ENCODE results near the gene P3H4. TPM values are rescaled to one million over a fixed set of nuclear protein-coding genes. Genes with fewer than 3 reads are reported as not detected.

The P3H4 gene
- 35.3 to 39.9 TPM (median 36.1 TPM) in 5 replicates for total RNA-seq (2022; extraction: Qiagen RNA extraction; ENCODE audit: low read depth)

GRCh38 chr17:41811549-41812380 is at the start of gene P3H4:
Gene P3H4, minus strand, starts transcription at chr17:41811949. Its CDS starts 34 bp downstream, at chr17:41811915.

DNA sequence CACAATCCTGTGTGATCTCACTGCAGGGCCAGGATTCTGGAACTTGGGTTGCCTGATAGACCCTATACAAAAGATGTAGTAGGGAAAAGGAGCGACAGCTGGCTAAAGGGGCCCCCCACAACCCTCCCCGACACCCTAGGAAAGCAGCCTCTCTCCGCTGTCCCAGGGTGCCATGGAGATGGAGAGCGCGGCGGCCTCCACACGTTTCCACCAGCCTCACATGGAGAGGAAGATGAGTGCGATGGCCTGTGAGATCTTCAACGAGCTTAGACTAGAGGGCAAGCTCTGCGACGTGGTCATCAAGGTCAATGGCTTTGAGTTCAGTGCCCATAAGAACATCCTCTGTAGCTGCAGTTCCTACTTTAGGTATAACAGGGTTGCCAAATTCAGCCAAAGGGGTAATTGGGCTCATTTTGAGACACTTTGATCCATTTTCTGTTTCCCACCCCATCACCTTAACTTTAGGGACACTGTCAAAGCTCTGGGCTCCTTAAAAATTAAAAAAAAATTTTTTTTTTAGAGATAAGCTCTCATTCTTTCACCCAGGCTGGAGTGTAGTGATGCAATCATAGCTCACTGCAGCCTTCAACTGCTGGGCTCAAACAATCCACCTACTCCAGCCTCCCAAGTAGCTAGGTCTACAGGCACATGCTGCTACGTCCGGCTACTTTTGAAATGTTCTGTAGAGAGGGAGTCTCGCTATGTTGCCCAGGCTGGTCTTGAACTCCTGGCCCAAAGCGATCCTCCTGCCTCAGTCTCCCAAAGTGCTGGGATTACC is 26.2 kb upstream of the P3H4 start, which contains the start of gene KLHL10:
KLHL10 (plus strand) TSS at position 65 of the 778 bp plus-strand sequence; CDS start at position 173, 108 bp downstream.

DNA sequence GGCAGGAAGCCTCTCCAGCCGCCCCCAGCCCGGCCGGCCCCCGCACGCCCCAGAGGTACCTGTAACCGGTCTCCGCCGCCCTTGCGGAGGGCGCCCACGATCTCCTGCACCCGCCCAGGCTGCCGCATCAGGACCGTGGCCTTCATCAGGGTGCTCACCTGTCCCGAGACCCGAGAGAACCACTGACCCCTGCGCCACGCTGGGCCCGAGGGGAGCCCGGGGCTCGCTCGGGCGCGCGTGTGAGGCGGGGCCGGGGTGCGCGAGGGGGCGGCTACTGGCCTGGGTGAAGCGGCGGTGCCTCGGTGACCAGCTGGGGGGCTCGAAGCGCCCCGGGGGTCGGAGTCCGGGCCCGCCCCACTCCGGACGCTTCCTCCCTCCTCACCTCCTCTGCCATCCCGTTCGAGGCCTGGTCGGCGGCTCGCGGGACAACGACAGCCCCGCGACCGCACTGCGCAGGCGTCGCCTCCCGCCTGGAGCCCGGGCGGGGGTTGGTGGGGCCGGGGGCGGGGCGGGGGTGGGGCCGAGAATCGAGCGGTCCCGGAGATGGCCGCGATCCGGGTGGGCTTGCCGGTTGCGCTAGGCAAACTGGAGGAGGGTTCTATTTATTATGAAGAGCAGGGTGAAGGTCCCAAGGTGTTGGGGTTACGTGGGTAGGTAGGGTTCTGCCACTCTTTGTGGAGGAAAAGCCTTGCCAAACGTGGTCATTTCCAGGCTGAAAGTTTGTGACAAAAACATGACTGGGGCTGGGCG is 24.2 kb upstream of the P3H4 start, which contains the start of gene NT5C3B:
NT5C3B (minus strand) TSS at position 433 of the 750 bp plus-strand sequence; CDS start at position 394, 39 bp downstream.

GRCh38 chr17:41812381-41813151 is 817 bp upstream of the P3H4 start, which contains the start of gene FKBP10:
Gene FKBP10, plus strand, starts transcription at chr17:41813004. Its CDS starts 31 bp downstream, at chr17:41813035.

GRCh38 chr17:41786227-41787020 is 25.3 kb downstream of the P3H4 start, which contains the start of gene JUP:
Gene JUP, minus strand, starts transcription at chr17:41786711. Its CDS starts 14,857 bp downstream, at chr17:41771854.

Other genes starting within 250 kb of the P3H4 start
- not detected in 5 replicates for gene KRT9, start 239.9 kb downstream of the P3H4 start, total RNA-seq (2022; extraction: Qiagen RNA extraction; ENCODE audit: low read depth)
- 0.08 to 0.36 TPM (median 0.15 TPM) in 4 of 5 replicates, not detected in the other for gene KRT14, start 225.1 kb downstream of the P3H4 start, total RNA-seq (2022; extraction: Qiagen RNA extraction; ENCODE audit: low read depth)
- gene KRT16, start 199.2 kb downstream of the P3H4 start, total RNA-seq (2022; extraction: Qiagen RNA extraction; ENCODE audit: low read depth), result 0.27 to 0.88 TPM (median 0.77 TPM) in 5 replicates
- gene KRT17, start 187.4 kb downstream of the P3H4 start, total RNA-seq (2022; extraction: Qiagen RNA extraction; ENCODE audit: low read depth), result 0.81 to 1.3 TPM (median 0.97 TPM) in 5 replicates
- 1,132 to 1,691 TPM (median 1,434 TPM) in 5 replicates for gene EIF1, start 123.1 kb downstream of the P3H4 start, total RNA-seq (2022; extraction: Qiagen RNA extraction; ENCODE audit: low read depth)
- gene GAST, start 99.6 kb downstream of the P3H4 start, total RNA-seq (2022; extraction: Qiagen RNA extraction; ENCODE audit: low read depth), result 0.23 to 0.57 TPM (median 0.26 TPM) in 3 of 5 replicates, not detected in the others
- 1.1 to 2.1 TPM (median 1.7 TPM) in 5 replicates for gene HAP1, start 77.3 kb downstream of the P3H4 start, total RNA-seq (2022; extraction: Qiagen RNA extraction; ENCODE audit: low read depth)
- gene JUP, start 25.2 kb downstream of the P3H4 start, total RNA-seq (2022; extraction: Qiagen RNA extraction; ENCODE audit: low read depth), result 90.4 to 127 TPM (median 110 TPM) in 5 replicates
- gene FKBP10, start 1.1 kb upstream of the P3H4 start, total RNA-seq (2022; extraction: Qiagen RNA extraction; ENCODE audit: low read depth), result 95.7 to 118 TPM (median 108 TPM) in 5 replicates
- 104 to 117 TPM (median 110 TPM) in 5 replicates for gene NT5C3B, start 24.3 kb upstream of the P3H4 start, total RNA-seq (2022; extraction: Qiagen RNA extraction; ENCODE audit: low read depth)
- gene KLHL10, start 25.9 kb upstream of the P3H4 start, total RNA-seq (2022; extraction: Qiagen RNA extraction; ENCODE audit: low read depth), result 0.05 to 0.22 TPM (median 0.10 TPM) in 5 replicates
- 3.3 to 5.4 TPM (median 4.7 TPM) in 5 replicates for gene KLHL11, start 53.5 kb upstream of the P3H4 start, total RNA-seq (2022; extraction: Qiagen RNA extraction; ENCODE audit: low read depth)
- gene ACLY, start 107.0 kb upstream of the P3H4 start, total RNA-seq (2022; extraction: Qiagen RNA extraction; ENCODE audit: low read depth), result 286 to 343 TPM (median 313 TPM) in 5 replicates
- gene ODAD4, start 118.7 kb upstream of the P3H4 start, total RNA-seq (2022; extraction: Qiagen RNA extraction; ENCODE audit: low read depth), result 1.1 to 1.7 TPM (median 1.4 TPM) in 5 replicates
- gene CNP, start 154.8 kb upstream of the P3H4 start, total RNA-seq (2022; extraction: Qiagen RNA extraction; ENCODE audit: low read depth), result 63.1 to 79.7 TPM (median 74.2 TPM) in 5 replicates
- gene DNAJC7, start 205.5 kb upstream of the P3H4 start, total RNA-seq (2022; extraction: Qiagen RNA extraction; ENCODE audit: low read depth), result 106 to 129 TPM (median 121 TPM) in 5 replicates
- 44.0 to 50.4 TPM (median 47.4 TPM) in 5 replicates for gene NKIRAS2, start 208.1 kb upstream of the P3H4 start, total RNA-seq (2022; extraction: Qiagen RNA extraction; ENCODE audit: low read depth)
- 0.52 to 0.77 TPM (median 0.63 TPM) in 5 replicates for gene C17orf113, start 238.7 kb upstream of the P3H4 start, total RNA-seq (2022; extraction: Qiagen RNA extraction; ENCODE audit: low read depth)